Esophagus squamous epithelium (tissue), 4 donors: ENCODE results near the gene ARHGAP27.
"Not testable (repeated sequence)": the region's sequence is repeated elsewhere in the genome, so short reads cannot be mapped to it uniquely, and the experiment has no call there.

Experiments
- CTCF ChIP-seq, 6 experiments: fragments of 450-650 bp in 4 of 6; fragments of 200-600 bp in 2 of 6; sonication (generic) in 2 of 6; IDR thresholded peaks; one replicate each; pipeline ENCODE4 v1.5.1; 2016 to 2019; ENCODE audit warnings: antibody characterized with exemption in 6 of 6, mild to moderate bottlenecking in 4 of 6, moderate library complexity in 4 of 6
- POLR2A ChIP-seq, 4 donors: fragments of 450-650 bp; IDR thresholded peaks; one replicate each; pipeline ENCODE4 v1.6.1; 2017; ENCODE audit warnings: antibody characterized with exemption in 4 of 4, mild to moderate bottlenecking in 4 of 4, moderate library complexity in 3 of 4

GRCh38 chr17:45454341-45454740 is 21.7 kb upstream of the ARHGAP27 start:
- not testable (repeated sequence) for TF ChIP-seq CTCF, POLR2A (IDR thresholded peaks at IDR 0.05)
